ENCODE measurements around the gene NOVA2. TPM values are rescaled to one million over a fixed set of nuclear protein-coding genes. Genes with fewer than 3 reads are reported as not detected.

The NOVA2 gene
- polyA plus RNA-seq, 1 of the 3 experiments (the other 2 are of a cell fraction) = 1.9 TPM

DNA sequence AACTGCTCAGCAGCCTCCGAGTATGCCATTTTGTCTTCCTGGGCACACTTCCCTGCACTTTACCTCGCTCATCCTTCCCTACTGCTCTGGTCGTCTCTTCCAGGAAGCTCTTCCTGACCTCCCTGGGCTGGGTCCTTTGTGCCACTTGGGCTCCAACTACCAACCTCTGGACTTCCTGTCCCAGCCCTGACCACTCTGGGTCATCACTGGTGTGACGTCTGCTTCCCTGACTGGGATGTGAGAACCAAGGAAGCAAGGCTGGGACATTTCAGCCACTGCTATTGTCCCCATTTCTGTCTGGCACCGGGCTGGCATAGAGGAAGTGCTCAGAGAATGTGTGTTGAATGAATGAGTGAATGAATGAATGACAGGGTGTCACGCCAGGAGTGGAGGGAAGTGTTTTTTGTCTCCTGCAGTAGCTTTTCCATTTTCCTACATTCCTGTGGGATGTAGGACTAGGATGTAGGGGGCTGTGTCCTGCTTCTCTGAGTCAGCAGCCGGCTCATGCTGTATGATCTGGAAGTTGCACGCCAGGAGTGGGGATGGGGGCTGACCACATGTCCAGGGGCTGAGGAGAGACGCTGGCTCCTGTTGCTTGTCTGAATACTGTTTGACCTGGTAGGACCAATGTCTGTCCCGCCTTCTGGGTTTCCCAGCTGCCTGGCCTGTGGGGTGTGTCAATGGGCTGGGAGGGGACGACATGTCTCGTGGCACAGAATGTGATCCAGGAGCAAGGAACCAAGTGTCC, 14.7 kb downstream of the NOVA2 start:
- Histone ChIP-seq H3K27me3 (ENCODE audit: insufficient read depth) (no peaks in the 10 kb centered on the region), H3K36me3 (replicated peaks in 1 of 2; ENCODE audit: control insufficient read depth in 1 of 2, insufficient read depth in 2 of 2, low read length in 1 of 2) (no peaks in the 10 kb centered on the region), H3K4me1 (ENCODE audit: control insufficient read depth in 1 of 2, insufficient read depth in 2 of 2, low read depth in 1 of 2, low read length in 1 of 2) (peaks cover 13 to 20% of the 10 kb centered on the region in 2 experiments; a peak in 3 of 4 replicates), H3K9me3 (no peaks in the 10 kb centered on the region), H3K4me3 (ENCODE audit: low read depth in 2 of 2, low read length in 1 of 2) (no peak overlapping the region), H4K20me1 (ENCODE audit: insufficient read depth) (no peaks in the 10 kb centered on the region), H3K4me2 (no peak overlapping the region), H3K9ac (no peak overlapping the region), H3K79me2 (ENCODE audit: insufficient read depth) (no peaks in the 10 kb centered on the region), H3F3A (replicated peaks; ENCODE audit: insufficient read depth) (peaks cover 15% of the 10 kb centered on the region), H3K9me2 (no peaks in the 10 kb centered on the region), H3K27ac (ENCODE audit: low read depth in 2 of 2, low read length in 1 of 2) (no peak overlapping the region), H2AFZ (ENCODE audit: low read depth) (no peak overlapping the region)
- DNase-seq = no peak
- 66% methylated on average over 12 of the region's 12 CpGs for WGBS (ENCODE audit: low lambda C conversion rate)
- ChIA-PET CTCF (no interaction called here), POLR2A (no interaction called here)
- TF ChIP-seq USF2 (IDR thresholded peaks at IDR 0.05; ENCODE audit: borderline replicate concordance, low read depth, low read length) (no peak), GATA2 (CRISPR knock-in tag; IDR thresholded peaks at IDR 0.05) (no peak)

DNA sequence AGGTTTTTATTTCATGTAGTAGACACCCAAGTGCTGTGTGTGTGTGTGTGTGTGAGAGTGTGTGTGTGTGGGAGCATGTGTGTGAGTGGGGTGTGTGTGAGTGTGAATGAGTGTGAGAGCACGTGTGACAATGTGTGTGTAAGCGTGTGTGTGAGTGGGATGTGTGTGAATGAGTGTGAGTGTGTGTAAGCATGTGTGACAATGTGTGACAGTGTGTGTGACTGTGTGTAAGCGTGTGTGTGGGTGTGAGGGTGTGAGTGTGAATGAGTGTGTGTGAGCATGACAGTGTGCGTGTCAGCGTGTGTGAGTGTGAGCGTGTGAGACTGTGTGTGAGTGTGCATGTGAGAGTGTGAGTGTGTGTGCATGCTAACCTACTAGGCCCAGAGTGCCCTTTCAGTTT, 15.3 kb downstream of the NOVA2 start:
- H3K4me2 ChIP-seq = no peak overlapping the region
- no peak overlapping the region for H2AFZ ChIP-seq (ENCODE audit: low read depth)
- no peaks in the 10 kb centered on the region for H3K27me3 ChIP-seq (ENCODE audit: insufficient read depth)
- no peak overlapping the region for H3K4me3 ChIP-seq (ENCODE audit: low read depth in 2 of 2, low read length in 1 of 2)
- ChIA-PET POLR2A (no interaction called here), CTCF (no interaction called here)
- no peaks in the 10 kb centered on the region for H3K79me2 ChIP-seq (ENCODE audit: insufficient read depth)
- H3K4me1 ChIP-seq (ENCODE audit: control insufficient read depth in 1 of 2, insufficient read depth in 2 of 2, low read depth in 1 of 2, low read length in 1 of 2) = peaks cover 18 to 20% of the 10 kb centered on the region in 2 experiments; a peak in 3 of 4 replicates
- no peaks in the 10 kb centered on the region for H3K9me2 ChIP-seq
- H3F3A ChIP-seq (replicated peaks; ENCODE audit: insufficient read depth) = peaks cover 15% of the 10 kb centered on the region
- WGBS (ENCODE audit: low lambda C conversion rate) = 94% methylated on average over 6 of the region's 6 CpGs
- no peaks in the 10 kb centered on the region for H4K20me1 ChIP-seq (ENCODE audit: insufficient read depth)
- peaks cover 0 to 3% of the 10 kb centered on the region in 2 experiments for H3K36me3 ChIP-seq (replicated peaks in 1 of 2; ENCODE audit: control insufficient read depth in 1 of 2, insufficient read depth in 2 of 2, low read length in 1 of 2)
- H3K9ac ChIP-seq = no peak overlapping the region
- H3K27ac ChIP-seq (ENCODE audit: low read depth in 2 of 2, low read length in 1 of 2) = no peak overlapping the region
- H3K9me3 ChIP-seq = no peaks in the 10 kb centered on the region
- no peak for DNase-seq
- TF ChIP-seq FOXM1 (IDR thresholded peaks at IDR 0.05; ENCODE audit: low read depth) (no peak), SMC3 (IDR thresholded peaks at IDR 0.05; ENCODE audit: low read depth, low read length) (no peak), USF1 (IDR thresholded peaks at IDR 0.05; ENCODE audit: borderline replicate concordance, low read depth) (no peak), MXI1 (IDR thresholded peaks at IDR 0.05; ENCODE audit: low read depth, low read length) (no peak), YY1 (IDR thresholded peaks at IDR 0.05; ENCODE audit: low read depth) (no peak), MAX (IDR thresholded peaks at IDR 0.05; ENCODE audit: low read depth) (no peak), CTCF (IDR thresholded peaks at IDR 0.05) (no peak), POLR2AphosphoS5 (IDR thresholded peaks at IDR 0.05; ENCODE audit: low read depth, low read length) (no peak), GATA2 (CRISPR knock-in tag; IDR thresholded peaks at IDR 0.05) (no peak), FOXJ3 (CRISPR knock-in tag; IDR thresholded peaks at IDR 0.05) (no peak), NFIC (IDR thresholded peaks at IDR 0.05; ENCODE audit: borderline replicate concordance) (no peak), USF2 (IDR thresholded peaks at IDR 0.05; ENCODE audit: borderline replicate concordance, low read depth, low read length) (no peak), IRF3 (IDR thresholded peaks at IDR 0.05; ENCODE audit: low read depth, low read length) (no peak), GABPA (IDR thresholded peaks at IDR 0.05; ENCODE audit: low read depth) (no peak), MEF2A (IDR thresholded peaks at IDR 0.05; ENCODE audit: borderline replicate concordance, low read depth) (no peak), EP300 (IDR thresholded peaks at IDR 0.05; ENCODE audit: borderline replicate concordance in 1 of 2, low read depth in 1 of 2, low read length in 1 of 2) (no peak)
- TF ChIP-seq, protein P1, sequence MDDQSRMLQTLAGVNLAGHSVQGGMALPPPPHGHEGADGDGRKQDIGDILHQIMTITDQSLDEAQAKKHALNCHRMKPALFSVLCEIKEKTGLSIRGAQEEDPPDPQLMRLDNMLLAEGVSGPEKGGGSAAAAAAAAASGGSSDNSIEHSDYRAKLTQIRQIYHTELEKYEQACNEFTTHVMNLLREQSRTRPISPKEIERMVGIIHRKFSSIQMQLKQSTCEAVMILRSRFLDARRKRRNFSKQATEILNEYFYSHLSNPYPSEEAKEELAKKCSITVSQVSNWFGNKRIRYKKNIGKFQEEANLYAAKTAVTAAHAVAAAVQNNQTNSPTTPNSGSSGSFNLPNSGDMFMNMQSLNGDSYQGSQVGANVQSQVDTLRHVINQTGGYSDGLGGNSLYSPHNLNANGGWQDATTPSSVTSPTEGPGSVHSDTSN (IDR thresholded peaks at IDR 0.05) = no peak
